Stimulated activated CD4-positive, alpha-beta T cell treated with anti-CD3 and anti-CD28 coated beads, Interleukin-2, amount 100 ng/mL, for 24 hours (primary cell): ENCODE data around the gene APOA4.

Source experiments
- DNase-seq, 2 donors: peaks; one replicate each; pipeline ENCODE4 v3.0.0-alpha.2; 2020

APOA4 gene

GRCh38 chr11:116773203-116774097 lies 49.7 kb downstream of the APOA4 start:
- DNase-seq: no peak

- DNase-seq: peak; percentile 97
Measured at GRCh38 chr11:116772443-116773202, 50.5 kb downstream of the APOA4 start, which contains the start of gene BUD13. TSS of gene BUD13 (minus strand) at chr11:116772987. CDS start at chr11:116772964, 23 bp downstream.

DNA sequence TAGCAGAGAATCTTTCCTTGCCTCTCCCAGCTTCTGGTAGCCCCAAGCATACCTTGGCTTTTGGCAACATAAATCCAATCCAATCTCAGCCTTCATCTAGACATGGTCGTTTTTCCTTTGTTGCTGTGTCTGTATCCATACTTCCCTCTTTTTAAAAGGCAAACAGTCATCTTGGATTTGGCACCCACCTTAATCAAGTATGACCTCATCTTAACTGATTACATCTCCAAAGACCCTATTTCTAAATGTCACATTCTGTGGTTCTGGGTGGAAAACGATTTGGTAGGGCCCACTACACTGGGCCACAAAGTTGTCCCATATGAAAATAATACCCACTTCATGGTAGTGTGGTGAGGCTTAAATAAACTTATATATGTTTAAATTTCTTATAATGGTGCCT lies 51.2 kb downstream of the APOA4 start:
- DNase-seq: no peak
